Stomach (tissue), 9 donors: Measurements from ENCODE around the gene AREL1. TPM values are rescaled to one million over a fixed set of nuclear protein-coding genes. Genes with fewer than 3 reads are reported as not detected.

ENCODE experiments used
- DNase-seq, 2 donors: peaks; one replicate each; pipeline versions ENCODE4 v3.0.0 to v3.0.0-alpha.2; 2013 to 2019
- H3K27ac ChIP-seq, 5 donors: fragments of 200-600 bp in 4 of 5; sonication (generic) in 4 of 5; one replicate each; pipeline ENCODE4 v1.5.1; 2013 to 2019; ENCODE audit warnings: mild to moderate bottlenecking in 1 of 5, moderate library complexity in 1 of 5
- H3K27me3 ChIP-seq, 3 donors: fragments of 200-600 bp; sonication (generic); one replicate each; pipeline ENCODE4 v1.5.1; 2017 to 2019; ENCODE audit warnings: mixed run types in 1 of 3
- H3K36me3 ChIP-seq, 4 donors: fragments of 200-600 bp; sonication (generic); 1 replicate in 3 of 4; 2 replicates in 1 of 4; pipeline ENCODE4 v1.5.1; 2016 to 2019
- H3K4me1 ChIP-seq, 4 donors: fragments of 200-600 bp; sonication (generic); one replicate each; pipeline ENCODE4 v1.5.1; 2016 to 2019
- H3K4me3 ChIP-seq, 4 donors: fragments of 200-600 bp; sonication (generic) in 3 of 4; one replicate each; pipeline ENCODE4 v1.5.1; 2016 to 2019; ENCODE audit warnings: mild to moderate bottlenecking in 1 of 4
- H3K9me3 ChIP-seq, 4 donors: fragments of 200-600 bp; sonication (generic); one replicate each; pipeline ENCODE4 v1.5.1; 2016 to 2019
- EP300 ChIP-seq: sonication (generic); formaldehyde crosslinking; IDR thresholded peaks from one replicate; pipeline ENCODE4 v1.6.1; 2017; ENCODE audit warnings: antibody characterized with exemption
- POLR2A ChIP-seq, 4 donors: fragments of 450-650 bp; IDR thresholded peaks; one replicate each; pipeline ENCODE4 v1.6.1; 2016; ENCODE audit warnings: antibody characterized with exemption in 4 of 4, control low read depth in 2 of 4, mild to moderate bottlenecking in 1 of 4, moderate library complexity in 1 of 4
- POLR2AphosphoS5 ChIP-seq, 3 donors: sonication (generic); formaldehyde crosslinking; IDR thresholded peaks; one replicate each; pipeline ENCODE4 v1.6.1; 2016; ENCODE audit warnings: antibody characterized with exemption in 3 of 3
- WGBS, 5 donors: extraction: QIAGEN DNeasy Blood & Tissue Kit in 3 of 5; methylation state at CpG; one replicate each; pipeline versions ENCODE4 v1.1.5 to v1.1.7; 2013 to 2018; 5-methylcytosine and 5-hydroxymethylcytosine counted together
- intact Hi-C: fragments of 100-400 bp; cut with DNase I; formaldehyde crosslinking; loops from one replicate; pipeline ENCODE4 v1.15.1; 2023; ENCODE audit warnings: low total_unique reads
- polyA plus RNA-seq, 3 donors: library from polyadenylated mRNA; stranded (reverse); fragments of 200-250 nt; gene quantifications; one replicate each; pipeline ENCODE4 v1.2.3, GENCODE V29; 2013
- total RNA-seq, 5 donors: library from RNA; depleted of rRNA; stranded (reverse); fragments of >200 nt; gene quantifications; one replicate each; pipeline versions ENCODE4 v1.1.0 to v1.2.3, GENCODE V29; 2014 to 2016
- TF ChIP-seq, protein P1 (sequence below), 7 experiments: fragments of 450-650 bp in 4 of 7; fragments of 200-600 bp in 3 of 7; sonication (generic) in 3 of 7; IDR thresholded peaks; one replicate each; pipeline ENCODE4 v1.5.1; 2016 to 2019; ENCODE audit warnings: antibody characterized with exemption in 7 of 7, control low read depth in 2 of 7, mild to moderate bottlenecking in 1 of 7
- donor health status: healthy with polysubstance abuse.
- donor health status: Bipolar disorder and iron deficiency.
- donor health status: healthy.

AREL1 gene
- total and polyA plus RNA-seq, 8 donors, result 6.9 to 51.4 (median 12.0) TPM

DNA sequence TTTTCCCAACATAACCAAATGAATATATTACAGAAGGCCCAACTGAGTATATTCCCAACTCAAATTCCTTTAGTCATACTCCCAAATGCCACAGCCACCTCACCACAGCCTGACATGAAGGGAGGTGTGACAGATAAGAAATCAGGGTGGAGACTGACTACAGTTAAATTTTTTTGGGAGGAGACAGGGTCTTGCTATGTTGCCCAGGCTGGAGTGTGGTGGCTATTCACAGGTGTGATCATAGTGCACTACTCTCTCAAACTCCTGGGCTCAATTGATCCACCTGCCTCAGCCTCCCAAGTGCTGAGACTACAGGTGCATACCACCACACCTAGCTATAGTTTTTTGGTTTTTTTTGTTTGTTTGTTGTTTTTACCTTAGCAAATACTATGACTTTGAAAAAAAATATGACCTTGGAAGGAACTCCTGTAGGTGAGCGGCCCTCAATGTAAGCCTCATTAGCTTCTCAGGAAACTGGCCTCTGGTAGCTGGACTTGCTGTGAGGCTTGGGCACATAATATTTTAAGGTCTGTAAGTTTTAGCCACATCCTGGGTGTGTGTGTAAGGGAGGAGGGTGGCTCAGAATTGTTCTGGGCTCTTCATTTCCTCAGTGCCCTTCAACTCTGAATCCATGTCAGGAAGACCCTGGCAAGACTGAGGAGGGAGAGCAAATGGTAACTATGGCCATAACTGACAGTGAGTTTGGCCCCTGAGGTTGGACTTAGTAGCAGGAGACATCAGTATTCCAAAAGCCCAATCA, 61.8 kb downstream of the AREL1 start:
- WGBS, 5 donors, result 94 to 100% (median 95%) methylated on average over 1 of the region's 1 CpG
- Histone ChIP-seq H3K4me1 (peaks cover 8 to 33% (median 18%) of the 10 kb centered on the region in 4 donors), H3K27me3 (peaks cover 0 to 14% (median 0%) of the 10 kb centered on the region in 3 donors), H3K36me3 (peaks cover 0 to 13% (median 4%) of the 10 kb centered on the region in 4 donors), H3K9me3 (no peaks in the 10 kb centered on the region), H3K27ac (no peak overlapping the region), H3K4me3 (no peak overlapping the region)
- no peak for DNase-seq
- intact Hi-C loops, result no loop called here
- TF ChIP-seq POLR2A (IDR thresholded peaks at IDR 0.05) (no peak), EP300 (no peak), POLR2AphosphoS5 (IDR thresholded peaks at IDR 0.05) (no peak)
- TF ChIP-seq, protein P1, sequence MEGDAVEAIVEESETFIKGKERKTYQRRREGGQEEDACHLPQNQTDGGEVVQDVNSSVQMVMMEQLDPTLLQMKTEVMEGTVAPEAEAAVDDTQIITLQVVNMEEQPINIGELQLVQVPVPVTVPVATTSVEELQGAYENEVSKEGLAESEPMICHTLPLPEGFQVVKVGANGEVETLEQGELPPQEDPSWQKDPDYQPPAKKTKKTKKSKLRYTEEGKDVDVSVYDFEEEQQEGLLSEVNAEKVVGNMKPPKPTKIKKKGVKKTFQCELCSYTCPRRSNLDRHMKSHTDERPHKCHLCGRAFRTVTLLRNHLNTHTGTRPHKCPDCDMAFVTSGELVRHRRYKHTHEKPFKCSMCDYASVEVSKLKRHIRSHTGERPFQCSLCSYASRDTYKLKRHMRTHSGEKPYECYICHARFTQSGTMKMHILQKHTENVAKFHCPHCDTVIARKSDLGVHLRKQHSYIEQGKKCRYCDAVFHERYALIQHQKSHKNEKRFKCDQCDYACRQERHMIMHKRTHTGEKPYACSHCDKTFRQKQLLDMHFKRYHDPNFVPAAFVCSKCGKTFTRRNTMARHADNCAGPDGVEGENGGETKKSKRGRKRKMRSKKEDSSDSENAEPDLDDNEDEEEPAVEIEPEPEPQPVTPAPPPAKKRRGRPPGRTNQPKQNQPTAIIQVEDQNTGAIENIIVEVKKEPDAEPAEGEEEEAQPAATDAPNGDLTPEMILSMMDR (IDR thresholded peaks at IDR 0.05), result no peak

DNA sequence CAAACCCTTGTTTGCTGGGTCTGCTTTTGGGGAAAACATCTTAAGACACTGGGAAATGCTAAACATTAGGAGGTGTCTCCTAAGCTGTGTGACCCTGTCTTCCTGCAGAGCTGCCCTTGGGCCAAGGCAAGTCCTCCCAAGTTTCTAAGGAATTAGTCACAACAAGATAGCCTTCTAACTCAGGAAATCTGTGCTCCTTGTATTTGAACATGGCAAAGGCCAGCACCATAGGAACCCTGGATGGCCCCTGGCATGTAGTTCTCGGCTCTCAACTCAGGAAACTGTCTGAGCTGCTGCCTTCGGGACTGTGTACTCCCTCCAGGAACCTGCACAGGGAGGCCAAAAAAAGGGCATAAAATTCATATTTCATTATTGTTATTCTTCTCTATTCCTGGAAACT, 63.2 kb downstream of the AREL1 start:
- Histone ChIP-seq H3K36me3 (peaks cover 0 to 8% (median 2%) of the 10 kb centered on the region in 4 donors), H3K27me3 (peaks cover 0 to 26% (median 3%) of the 10 kb centered on the region in 3 donors), H3K9me3 (no peaks in the 10 kb centered on the region), H3K4me3 (no peak overlapping the region), H3K4me1 (peaks cover 8 to 26% (median 16%) of the 10 kb centered on the region in 4 donors), H3K27ac (no peak overlapping the region)
- intact Hi-C loops, result no loop called here
- DNase-seq, result no peak
- TF ChIP-seq POLR2A (IDR thresholded peaks at IDR 0.05), result no peak
- TF ChIP-seq, protein P1 (IDR thresholded peaks at IDR 0.05), result no peak
- WGBS, 5 donors, result 62 to 76% (median 69%) methylated on average over 2 of the region's 2 CpGs

DNA sequence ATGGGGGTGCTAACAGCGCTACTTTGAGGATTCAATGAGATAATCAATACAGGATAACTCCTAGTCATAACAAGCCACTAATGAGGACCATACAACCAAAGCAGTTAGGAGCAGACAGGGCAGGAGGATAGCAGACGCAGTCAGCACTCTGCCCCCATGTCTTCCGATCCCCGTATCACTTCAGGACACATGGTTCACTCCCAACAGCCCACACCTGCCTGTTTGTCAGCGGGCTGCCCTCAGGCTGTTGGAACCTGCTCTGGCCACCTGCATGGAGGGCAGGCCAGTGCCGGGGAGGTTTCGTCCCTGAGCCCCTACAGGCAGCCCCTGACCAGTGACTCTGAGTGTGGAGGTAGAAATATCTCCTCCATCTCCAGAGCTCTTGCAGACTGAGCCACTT, 63.7 kb downstream of the AREL1 start:
- Histone ChIP-seq H3K4me1 (peaks cover 8 to 26% (median 16%) of the 10 kb centered on the region in 4 donors), H3K27me3 (peaks cover 0 to 31% (median 3%) of the 10 kb centered on the region in 3 donors), H3K9me3 (no peaks in the 10 kb centered on the region), H3K4me3 (no peak overlapping the region), H3K27ac (no peak overlapping the region), H3K36me3 (peaks cover 0 to 8% (median 2%) of the 10 kb centered on the region in 4 donors)
- DNase-seq, result no peak
- 72 to 84% (median 80%) methylated on average over 6 to 7 of the region's 7 CpGs for WGBS, 5 donors
- TF ChIP-seq POLR2AphosphoS5 (IDR thresholded peaks at IDR 0.05) (no peak), EP300 (no peak), POLR2A (IDR thresholded peaks at IDR 0.05) (no peak)
- TF ChIP-seq, protein P1 (IDR thresholded peaks at IDR 0.05), result no peak
- intact Hi-C loops, result no loop called here

DNA sequence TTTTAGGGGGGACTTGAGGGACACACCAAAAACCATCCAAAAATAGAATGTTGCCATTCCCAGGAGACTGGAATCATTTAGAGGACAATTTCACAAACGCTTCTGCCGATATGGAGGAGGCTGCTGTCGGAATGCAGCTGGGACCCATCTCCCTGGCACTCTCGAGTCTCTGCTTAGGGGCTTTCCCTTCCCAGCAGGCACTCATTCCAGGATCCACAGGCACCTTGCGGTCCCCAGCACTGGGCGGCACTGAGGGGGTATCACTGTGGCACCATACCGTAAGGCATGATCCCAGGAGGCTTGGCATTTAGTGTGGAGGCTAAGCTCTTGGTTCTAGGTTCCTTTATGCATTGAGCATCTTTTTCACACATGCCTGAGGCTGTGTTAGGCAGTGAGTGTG, 64.3 kb downstream of the AREL1 start:
- 69 to 76% (median 71%) methylated on average over 7 of the region's 7 CpGs for WGBS, 5 donors
- peak in 1 of 2 donors; percentile 35 for DNase-seq
- Histone ChIP-seq H3K27me3 (peaks cover 0 to 36% (median 3%) of the 10 kb centered on the region in 3 donors), H3K4me1 (peaks cover 8 to 26% (median 16%) of the 10 kb centered on the region in 4 donors), H3K4me3 (no peak overlapping the region), H3K27ac (no peak overlapping the region), H3K9me3 (no peaks in the 10 kb centered on the region), H3K36me3 (peaks cover 0 to 6% (median 2%) of the 10 kb centered on the region in 4 donors)
- no peak for TF ChIP-seq POLR2A (IDR thresholded peaks at IDR 0.05)
- TF ChIP-seq, protein P1 (IDR thresholded peaks at IDR 0.05), result no peak
- TF ChIP-seq EP300, result no peak
- TF ChIP-seq POLR2AphosphoS5 (IDR thresholded peaks at IDR 0.05), result no peak
- intact Hi-C loops, result no loop called here
